NT2/D1 (cell line): ENCODE measurements around the gene EOLA1.

Source experiments
- YY1 ChIP-seq: IDR thresholded peaks from 2 replicates; pipeline ENCODE4 v1.6.1; 2011; ENCODE audit not compliant: insufficient read length, insufficient read depth
- ZNF274 ChIP-seq: IDR thresholded peaks from 2 replicates; pipeline ENCODE4 v1.6.1; 2011; ENCODE audit warnings: mild to moderate bottlenecking, low read depth, low read length

DNA sequence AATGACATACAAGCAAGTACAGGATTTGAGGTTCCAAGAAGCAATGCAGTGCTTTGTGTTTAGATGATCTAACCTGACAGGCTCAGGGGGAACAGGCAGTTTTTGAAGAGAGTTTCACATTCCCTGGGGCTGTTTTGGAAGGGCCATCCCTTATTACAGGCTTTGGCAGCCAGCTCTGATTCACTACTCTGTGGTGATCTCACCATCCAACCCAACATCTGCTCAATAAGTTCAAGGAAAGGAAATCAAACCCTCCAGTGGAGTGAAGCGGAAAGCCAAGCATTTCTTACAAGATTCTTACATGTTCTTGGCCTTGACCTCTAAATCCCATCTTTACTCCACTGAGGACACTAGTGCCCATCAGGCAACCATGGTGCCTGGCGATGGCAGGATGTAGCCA lies 43.2 kb upstream of the EOLA1 start:
- TF ChIP-seq YY1 (no peak), ZNF274 (no peak)
